ENCODE data around the gene STRBP.

STRBP gene

DNA sequence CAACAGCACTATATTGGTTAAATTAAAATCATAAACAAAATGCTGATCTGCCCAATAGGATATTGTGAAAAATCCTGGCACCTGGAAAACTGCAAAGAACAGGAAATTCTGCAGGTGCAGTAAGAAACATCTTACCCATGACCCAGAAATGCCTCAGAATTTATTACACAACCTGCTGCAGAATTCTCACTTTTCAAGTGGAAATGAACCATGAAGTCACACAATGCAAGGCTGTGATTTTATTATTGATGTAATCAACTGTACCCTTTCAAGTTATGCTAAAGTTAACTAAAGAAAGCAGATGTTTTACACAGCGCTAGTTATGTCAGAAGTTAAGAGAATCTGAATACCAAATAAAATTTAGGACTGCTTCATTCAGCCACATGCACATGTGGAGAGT, 6.0 kb downstream of the STRBP start:
- no peak for DNase-seq (ENCODE audit: low read depth)
- no peak overlapping the region for H3K4me3 ChIP-seq (ENCODE audit: low read length)
- TF ChIP-seq, protein P1, sequence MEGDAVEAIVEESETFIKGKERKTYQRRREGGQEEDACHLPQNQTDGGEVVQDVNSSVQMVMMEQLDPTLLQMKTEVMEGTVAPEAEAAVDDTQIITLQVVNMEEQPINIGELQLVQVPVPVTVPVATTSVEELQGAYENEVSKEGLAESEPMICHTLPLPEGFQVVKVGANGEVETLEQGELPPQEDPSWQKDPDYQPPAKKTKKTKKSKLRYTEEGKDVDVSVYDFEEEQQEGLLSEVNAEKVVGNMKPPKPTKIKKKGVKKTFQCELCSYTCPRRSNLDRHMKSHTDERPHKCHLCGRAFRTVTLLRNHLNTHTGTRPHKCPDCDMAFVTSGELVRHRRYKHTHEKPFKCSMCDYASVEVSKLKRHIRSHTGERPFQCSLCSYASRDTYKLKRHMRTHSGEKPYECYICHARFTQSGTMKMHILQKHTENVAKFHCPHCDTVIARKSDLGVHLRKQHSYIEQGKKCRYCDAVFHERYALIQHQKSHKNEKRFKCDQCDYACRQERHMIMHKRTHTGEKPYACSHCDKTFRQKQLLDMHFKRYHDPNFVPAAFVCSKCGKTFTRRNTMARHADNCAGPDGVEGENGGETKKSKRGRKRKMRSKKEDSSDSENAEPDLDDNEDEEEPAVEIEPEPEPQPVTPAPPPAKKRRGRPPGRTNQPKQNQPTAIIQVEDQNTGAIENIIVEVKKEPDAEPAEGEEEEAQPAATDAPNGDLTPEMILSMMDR (IDR thresholded peaks at IDR 0.05; ENCODE audit: insufficient read depth, low read depth, low read length, missing control alignments): no peak

DNA sequence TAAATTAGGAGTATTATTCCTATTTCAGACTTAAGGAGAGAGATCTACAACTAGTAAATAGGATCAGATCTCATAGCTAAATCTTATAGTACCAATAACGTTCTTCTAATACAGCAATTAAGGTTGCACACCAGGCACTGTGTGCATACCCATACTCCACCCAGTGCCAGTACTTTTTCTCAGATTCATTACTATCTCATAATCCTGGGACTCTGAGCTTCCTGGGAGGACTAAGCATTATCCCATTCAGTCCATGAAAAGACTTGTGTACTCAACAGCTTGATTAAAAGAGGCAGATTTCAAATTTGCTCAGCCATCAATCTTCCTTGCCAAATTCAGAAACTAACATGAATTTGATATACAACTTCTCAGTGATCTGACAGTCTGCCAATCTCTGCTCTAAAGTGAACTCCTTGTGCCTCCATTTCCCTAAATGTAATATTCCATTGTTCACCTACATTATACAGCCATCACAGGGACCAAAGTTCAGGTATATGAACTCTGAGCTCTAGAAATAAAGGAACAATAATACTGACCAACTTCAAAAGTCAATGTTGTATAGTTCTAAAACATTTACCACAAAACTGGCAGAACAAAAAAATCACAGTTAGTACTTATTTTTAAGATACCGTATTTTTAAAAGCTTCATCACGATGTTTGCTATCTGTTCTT, 7.2 kb downstream of the STRBP start:
- TF ChIP-seq, protein P1 (IDR thresholded peaks at IDR 0.05; ENCODE audit: insufficient read depth, low read depth, low read length, missing control alignments): no peak
- no peak overlapping the region for H3K4me3 ChIP-seq (ENCODE audit: low read length)
- no peak for DNase-seq (ENCODE audit: low read depth)

DNA sequence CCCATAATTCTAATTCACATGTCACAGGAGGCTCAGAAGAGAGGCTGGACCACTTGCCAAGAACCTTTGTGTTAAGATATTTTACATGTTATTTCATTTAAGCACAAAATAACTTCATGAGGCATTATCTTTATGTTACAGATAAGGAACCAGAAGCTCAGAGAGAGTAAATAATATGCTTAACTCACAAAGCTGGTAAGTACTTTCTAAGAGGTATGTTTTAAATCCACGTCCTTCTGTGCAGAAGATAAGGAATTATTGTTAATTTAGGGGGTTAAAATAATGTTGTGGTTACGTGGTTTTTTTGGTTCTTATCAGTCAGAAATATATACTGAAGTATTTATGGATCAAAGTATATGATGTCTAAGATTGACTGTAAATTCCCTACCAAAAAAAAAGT, 8.0 kb downstream of the STRBP start:
- TF ChIP-seq, protein P1 (IDR thresholded peaks at IDR 0.05; ENCODE audit: insufficient read depth, low read depth, low read length, missing control alignments): no peak
- DNase-seq (ENCODE audit: low read depth): no peak
- no peak overlapping the region for H3K4me3 ChIP-seq (ENCODE audit: low read length)

DNA sequence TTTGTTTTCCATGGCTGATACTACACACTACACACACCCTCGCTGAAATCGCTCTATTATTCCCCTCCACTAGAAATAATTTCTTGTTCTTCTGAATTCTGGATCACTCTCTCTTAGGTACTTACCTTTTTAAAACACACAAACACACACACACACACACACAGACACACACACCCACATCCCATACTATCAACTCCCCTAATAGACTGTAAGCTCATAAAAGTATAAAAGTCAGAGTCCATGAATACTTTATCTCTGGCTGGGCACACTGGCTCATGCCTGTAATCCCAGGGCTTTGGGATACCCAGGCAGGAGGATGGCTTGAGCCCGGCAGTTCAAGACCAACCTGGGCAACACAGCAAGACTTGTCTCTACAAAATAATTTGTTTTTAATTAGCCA, 11.1 kb downstream of the STRBP start:
- no peak for DNase-seq (ENCODE audit: low read depth)
- TF ChIP-seq, protein P1 (IDR thresholded peaks at IDR 0.05; ENCODE audit: insufficient read depth, low read depth, low read length, missing control alignments): no peak
- no peak overlapping the region for H3K4me3 ChIP-seq (ENCODE audit: low read length)

DNA sequence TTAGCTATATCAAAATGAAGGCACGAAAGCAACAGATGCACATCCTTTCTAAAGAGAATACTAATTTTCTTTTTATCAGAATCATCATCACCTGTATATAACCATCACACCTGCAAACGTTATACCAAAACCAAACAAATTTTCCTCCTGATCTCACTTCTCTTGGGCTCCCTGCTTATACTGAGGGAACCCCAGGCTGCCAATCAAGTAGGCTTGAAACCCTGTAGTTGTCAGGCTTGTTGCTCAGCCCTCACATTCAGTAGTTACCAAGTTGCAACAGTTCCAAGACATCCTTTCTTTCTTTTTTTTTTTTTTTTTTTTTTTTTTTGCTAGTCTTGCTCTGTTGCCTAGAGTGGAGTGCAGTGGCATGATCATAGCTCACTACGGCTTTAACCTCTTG, 12.7 kb downstream of the STRBP start:
- DNase-seq (ENCODE audit: low read depth): no peak
- TF ChIP-seq, protein P1 (IDR thresholded peaks at IDR 0.05; ENCODE audit: insufficient read depth, low read depth, low read length, missing control alignments): no peak
- H3K4me3 ChIP-seq (ENCODE audit: low read length): no peak overlapping the region

DNA sequence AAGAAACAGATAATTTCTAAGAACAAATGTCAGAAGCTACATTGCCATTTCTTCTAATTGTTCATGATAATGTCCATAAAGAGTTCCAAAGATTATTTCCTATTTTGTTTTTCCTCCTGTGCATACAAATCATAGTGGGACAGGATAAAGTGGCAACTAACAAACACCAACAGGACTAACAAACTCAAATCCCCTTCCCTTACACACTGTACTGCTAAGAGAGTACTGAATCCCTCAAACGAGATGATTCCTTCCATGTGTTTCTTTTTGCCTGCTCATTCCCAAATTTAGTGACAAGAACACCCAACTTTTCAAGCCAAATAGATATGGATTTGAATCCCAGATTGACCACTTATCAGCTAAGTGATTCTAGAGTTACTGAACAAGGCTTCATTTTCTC, 15.2 kb downstream of the STRBP start:
- no peak for DNase-seq (ENCODE audit: low read depth)
- TF ChIP-seq, protein P1 (IDR thresholded peaks at IDR 0.05; ENCODE audit: insufficient read depth, low read depth, low read length, missing control alignments): no peak

DNA sequence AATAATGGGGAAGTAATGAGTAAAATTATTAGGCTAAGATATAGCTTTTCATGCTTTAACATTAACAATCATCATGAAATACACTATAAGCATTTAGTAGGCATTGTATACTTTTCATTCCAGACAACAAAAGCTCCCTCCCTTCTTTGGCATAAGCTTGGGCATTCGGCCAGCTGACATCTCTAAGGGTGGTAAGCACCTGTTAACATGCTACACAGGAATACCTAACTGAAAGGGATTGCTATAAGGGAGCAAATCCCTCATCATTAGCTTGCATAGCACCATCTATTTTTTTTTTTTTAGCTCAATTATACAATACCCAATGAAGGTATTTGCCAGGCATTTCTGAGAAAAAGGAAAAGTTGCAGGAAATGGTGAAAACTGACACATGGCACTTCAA, 16.6 kb downstream of the STRBP start:
- TF ChIP-seq, protein P1 (IDR thresholded peaks at IDR 0.05; ENCODE audit: insufficient read depth, low read depth, low read length, missing control alignments): no peak
- DNase-seq (ENCODE audit: low read depth): no peak
- no peak overlapping the region for H3K4me3 ChIP-seq (ENCODE audit: low read length)

More for the DNA sequence above, 15.2 kb downstream of the STRBP start:
- no peak overlapping the region for H3K4me3 ChIP-seq (ENCODE audit: low read length)

Measured in epithelial cell of esophagus (primary cell).